GM19043 (cell line): ENCODE data around the gene ATAD3C.
"Not testable (repeated sequence)": the region's sequence is repeated elsewhere in the genome, so short reads cannot be mapped to it uniquely, and the experiment has no call there.

Experiments
- ATAC-seq: cut with Tn5 transposase; IDR thresholded peaks from one replicate; pipeline ENCODE4 v1.9.1; 2021; ENCODE audit warnings: low read depth; ENCODE audit not compliant: unreplicated experiment

ATAD3C gene

DNA sequence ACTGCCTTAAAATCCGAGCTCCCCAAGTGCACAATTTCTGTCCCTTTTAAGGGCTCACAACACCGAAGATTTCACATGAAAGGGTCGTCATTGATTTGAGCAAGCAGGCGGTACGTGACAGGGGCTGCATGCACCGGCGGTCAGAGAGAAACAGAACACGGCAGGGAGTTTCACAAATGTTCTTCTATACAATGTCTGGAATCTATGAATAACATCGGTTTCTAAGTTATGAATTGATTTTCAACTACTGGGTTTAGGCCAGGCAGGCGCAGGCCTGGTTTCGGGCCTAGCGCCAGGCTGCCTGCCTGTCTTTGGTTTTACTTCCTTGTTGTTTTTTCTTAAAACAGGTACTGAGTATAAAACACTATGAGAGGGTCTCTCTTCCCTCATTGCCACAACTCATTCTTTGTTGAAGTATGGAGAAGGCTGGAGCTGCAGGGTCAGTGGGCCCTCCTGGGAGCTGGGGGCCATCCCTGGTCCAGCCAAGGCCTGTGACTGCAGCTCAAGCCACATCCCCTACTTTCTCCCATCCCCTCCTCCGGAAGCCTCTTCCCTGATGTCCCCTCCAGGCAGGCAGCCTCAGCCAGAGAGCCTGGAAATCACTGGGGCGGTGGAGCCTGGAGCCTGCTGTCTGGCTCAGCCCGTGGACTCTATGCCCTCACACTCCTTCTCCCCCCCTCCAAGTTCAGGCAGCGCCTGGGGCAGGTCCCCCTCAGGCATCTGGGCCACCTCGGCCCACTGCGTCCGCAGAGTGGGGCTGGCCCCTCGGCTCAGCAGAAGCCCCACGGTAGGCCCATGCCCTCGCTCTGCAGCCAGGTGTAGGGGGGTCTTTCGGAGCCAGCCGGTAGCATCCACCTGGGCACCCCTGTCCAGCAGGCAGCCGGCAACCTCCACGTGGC, 30.8 kb upstream of the ATAD3C start:
- ATAC-seq = no peak

GRCh38 chr1:1419363-1419812, 30.1 kb upstream of the ATAD3C start:
- no peak for ATAC-seq

DNA sequence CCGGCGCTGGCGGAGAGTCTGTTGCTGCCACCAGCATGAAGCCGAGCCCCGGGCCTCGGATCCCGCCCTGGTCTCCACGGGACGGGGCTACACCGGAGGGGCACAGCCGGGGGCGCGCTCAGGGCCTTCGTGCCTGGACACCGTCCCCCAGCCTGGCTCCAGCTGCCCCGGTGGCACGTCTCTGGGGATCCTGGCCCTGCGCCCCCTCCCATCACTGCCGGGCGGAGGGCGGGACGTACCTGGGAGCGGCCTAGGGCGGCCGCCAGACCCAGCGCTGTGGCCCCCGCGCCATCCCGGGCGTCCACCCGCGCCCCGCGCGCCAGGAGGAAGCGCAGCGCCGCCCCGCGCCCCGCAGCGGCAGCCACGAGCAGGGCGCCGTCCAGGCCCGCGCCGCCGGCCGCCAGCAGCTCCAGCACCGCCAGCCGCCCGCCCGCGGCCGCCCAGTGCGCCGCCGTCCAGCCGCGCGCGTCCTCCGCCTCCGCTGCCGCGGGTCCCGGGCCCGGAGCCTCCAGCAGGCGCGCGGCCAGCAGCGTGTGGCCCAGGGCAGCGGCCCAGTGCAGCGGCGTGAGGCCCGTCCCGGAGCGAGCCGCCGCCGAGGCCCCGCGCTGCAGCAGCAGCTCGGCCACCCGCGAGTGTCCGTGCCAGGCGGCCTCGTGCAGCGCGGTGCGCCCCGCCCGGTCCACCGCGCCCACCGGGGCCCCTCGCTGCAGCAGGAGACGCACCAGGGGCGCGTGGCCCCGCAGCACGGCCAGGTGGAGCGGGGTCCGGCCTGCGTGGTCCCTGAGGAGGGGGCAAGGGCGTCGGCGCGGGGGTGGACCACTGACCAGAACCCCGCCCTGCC, 29.5 kb upstream of the ATAD3C start:
- ATAC-seq = no peak

DNA sequence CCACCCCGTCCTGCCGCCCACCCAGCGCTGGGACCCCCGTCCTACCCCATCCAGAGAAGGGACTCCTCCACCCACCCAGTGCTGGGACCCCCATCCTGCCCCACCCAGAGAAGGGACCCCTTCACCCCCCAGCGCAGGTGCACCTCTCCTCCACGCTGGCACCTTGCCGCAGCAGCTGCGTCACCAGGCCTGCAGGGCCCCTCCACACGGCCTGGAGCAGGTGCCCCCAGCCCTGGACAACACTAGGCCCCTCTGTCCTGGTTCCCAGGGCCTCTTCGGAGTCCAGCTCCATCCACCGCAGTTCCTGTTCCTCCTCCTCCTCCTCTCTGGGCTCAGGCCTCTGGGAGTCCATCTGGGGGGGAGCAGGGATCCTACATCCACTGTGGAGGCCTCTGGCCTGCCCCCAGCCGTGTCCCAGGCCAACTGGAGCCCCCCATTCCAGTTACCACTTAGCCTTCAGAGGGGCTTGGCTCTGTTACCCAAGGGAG, 28.8 kb upstream of the ATAD3C start:
- no peak for ATAC-seq

- no peak for ATAC-seq
Observed at GRCh38 chr1:1421147-1421906, 28.2 kb upstream of the ATAD3C start, which contains the start of gene ANKRD65. ANKRD65 (minus strand) TSS chr1:1421276; CDS start chr1:1421005, 271 bp downstream.

DNA sequence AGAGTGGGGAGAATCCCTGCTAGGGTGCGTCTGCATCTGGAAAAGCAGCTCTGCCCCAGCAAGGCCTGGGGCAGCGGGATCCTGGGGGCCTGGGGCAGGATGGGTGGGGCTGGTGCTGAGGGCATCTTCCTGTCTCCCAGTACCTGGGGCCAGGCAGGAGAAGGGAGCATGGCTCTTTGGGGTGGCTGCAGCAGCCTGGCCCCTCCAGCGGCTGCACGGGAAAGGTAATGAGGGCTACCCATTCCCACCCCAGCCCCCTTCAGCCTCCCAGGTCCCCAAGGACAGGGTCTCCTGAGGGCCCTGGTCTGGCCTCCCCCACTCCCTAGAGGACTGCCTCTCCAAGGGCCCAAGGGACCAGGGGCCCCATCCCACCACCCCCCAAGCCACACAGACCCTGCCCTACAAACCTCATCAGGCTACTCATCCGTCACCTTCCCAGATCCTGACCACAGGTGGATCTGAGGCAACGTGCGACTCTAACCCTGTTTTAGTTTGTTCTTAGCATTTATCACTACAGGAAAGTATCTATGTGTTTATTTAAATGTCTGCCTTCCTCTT, 27.5 kb upstream of the ATAD3C start:
- ATAC-seq = no peak

- ATAC-seq = no peak
Observed at GRCh38 chr1:1422465-1423244, 26.8 kb upstream of the ATAD3C start.

DNA sequence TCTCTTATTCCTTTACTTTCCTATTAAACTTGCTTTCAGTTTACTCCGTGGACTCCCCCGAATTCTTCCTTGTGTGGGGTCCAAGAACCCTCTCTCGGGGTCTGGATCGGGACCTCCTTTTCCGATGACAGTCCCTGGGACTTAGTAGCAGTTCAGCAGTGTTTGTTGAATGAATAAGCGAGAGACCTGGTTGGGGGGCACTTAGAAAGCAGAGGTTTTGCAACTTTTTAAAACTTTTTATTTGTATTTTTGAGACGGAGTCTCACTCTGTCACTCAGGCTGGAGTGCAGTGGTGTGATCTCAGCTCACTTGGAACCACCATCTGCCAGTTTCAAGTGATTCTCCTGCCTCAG, 26.3 kb upstream of the ATAD3C start:
- no peak for ATAC-seq

GRCh38 chr1:1424707-1425106, 24.8 kb upstream of the ATAD3C start:
- ATAC-seq = no peak

GRCh38 chr1:1425426-1425752, 24.1 kb upstream of the ATAD3C start:
- no peak for ATAC-seq

GRCh38 chr1:1425753-1426495, 23.6 kb upstream of the ATAD3C start:
- no peak for ATAC-seq

GRCh38 chr1:1426496-1427105, 22.9 kb upstream of the ATAD3C start:
- no peak for ATAC-seq

DNA sequence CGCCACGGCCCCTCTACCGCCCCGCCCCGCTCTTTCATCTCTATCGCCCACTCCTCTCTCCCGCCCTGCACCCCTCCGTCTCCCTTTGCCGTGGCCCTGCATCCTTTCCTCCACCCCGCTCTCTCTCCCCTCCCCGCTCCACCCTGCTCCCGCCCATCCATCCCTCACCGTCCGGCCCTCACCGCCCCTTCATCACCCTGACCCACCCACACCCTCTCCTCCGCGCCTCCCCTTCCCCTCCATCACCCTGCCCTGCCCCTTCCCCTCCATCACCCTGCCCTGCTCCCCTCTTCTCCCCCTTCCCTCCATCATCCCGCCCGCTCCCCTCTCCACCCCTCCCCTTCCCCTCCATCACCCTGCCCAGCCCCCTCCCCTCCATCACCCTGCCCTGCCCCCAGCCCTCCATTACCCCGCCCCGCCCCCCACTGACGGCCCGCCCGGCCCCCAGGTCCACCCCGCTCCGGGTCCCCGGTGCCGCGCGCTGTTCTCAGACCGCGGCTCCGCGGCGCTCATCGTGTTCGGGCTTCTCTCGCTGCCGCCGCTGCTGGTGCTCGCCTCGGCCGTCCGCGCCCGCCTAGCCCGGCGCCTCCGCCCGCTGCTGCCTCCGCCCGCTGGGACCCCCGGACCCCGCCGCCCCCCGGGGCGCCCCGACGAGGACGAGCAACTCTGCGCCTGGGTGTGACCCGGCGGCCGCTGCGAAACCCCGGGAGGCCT, 22.2 kb upstream of the ATAD3C start:
- ATAC-seq = no peak

- no peak for ATAC-seq
Observed at GRCh38 chr1:1427820-1428148, 21.7 kb upstream of the ATAD3C start.

DNA sequence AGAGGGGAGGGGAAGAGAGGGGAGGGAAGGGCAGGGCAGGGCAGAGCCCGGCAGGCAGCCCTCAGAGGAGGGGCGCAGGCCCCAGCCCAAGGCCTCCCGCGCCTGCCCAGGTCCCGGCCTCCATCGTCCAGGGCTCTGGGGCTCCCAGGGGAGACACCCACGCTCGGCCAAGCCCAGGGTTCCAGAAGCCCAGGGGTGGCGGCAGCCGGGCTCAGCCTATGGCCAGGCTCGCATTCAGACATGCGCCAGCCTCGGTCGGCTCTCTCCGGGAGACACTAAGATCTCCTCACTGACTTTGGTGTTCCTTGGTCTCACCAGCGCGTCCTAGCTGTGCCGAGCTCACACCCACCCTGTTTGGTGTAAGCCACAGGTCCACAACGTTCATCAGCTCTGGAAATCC, 21.3 kb upstream of the ATAD3C start:
- no peak for ATAC-seq

- not testable (repeated sequence) for ATAC-seq
Observed at GRCh38 chr1:1428967-1429366, 20.5 kb upstream of the ATAD3C start.

DNA sequence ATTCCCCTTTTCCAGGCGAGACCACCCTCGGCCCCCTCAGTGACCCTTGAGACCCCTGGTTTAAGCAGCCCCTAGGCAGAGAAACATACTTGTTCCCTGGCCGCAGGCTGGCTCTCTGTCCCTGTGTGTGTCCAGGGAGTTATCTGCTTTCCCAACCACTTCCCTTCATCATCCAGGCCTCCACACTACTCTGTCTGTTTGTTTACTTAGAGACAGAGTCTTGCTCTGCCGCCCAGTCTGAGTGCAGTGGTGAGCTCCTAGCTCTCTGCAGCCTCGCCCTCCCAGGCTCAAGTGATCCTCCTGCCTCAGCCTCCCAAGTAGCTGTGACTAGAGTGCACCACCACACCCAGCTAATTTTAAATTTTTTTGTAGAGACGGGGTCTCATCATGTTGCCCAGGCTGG, 19.8 kb upstream of the ATAD3C start:
- ATAC-seq = no peak
